ENCODE data around the gene LONRF2. TPM values are rescaled to one million over a fixed set of nuclear protein-coding genes. Genes with fewer than 3 reads are reported as not detected.

The LONRF2 gene
- total RNA-seq, 1 donor from 2014 or later = not detected

DNA sequence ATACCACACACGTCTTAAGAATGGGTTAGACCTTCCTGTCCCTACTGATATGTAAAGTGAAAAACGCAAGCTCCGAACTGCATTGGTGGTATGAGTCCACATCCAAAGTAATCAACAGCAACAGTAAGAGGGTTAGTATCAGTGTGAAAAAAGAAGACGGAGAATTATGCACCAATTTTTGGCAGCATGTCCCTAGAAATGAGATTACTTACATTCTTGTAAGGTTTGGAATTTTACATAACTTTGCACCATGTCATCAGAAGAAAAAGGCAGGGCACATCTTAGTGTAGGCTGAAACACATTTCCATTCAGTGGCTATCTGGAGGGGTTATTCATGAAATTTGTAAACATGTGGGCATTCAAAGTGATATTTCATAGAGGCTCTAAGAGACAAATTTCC lies 88.2 kb downstream of the LONRF2 start:
- DNase-seq = no peak

DNA sequence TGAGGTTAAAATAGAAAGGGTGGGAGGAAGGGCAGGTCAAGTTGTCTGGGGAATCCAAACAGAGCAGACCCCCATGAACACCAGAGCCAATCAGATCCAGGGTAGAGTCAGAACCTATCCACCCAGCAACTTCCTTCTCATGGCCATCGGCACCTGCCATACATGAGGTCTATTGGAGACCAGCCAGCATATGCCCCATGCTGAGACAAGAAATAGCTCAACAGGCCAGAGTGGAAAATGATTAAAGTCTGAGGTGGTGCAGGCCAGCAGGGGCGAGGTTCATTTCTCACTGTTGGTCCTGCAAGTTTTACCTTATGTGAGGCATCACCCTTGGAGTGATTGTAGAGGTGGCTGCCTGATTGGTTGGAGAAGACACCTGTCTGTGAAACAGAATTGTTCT lies 89.2 kb downstream of the LONRF2 start:
- no peak for DNase-seq

DNA sequence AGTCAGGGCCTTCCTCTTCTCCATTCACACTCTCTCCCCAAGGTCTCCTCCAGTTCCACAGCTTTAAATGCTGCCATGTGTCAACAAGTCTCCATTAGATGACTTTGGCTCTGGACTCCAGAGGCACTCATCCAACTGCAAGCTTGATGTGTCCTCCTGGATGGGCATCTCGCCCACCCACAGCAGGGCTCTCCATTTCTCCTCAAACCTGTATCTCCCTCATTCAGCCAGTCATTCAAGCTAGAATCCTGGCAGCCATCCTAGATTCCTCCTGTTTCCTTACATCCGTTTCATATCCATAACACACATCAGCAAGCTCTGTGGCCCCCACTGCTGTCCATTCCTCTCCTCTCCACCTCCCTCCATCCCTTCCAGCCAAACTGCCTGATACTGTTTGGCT lies 91.5 kb downstream of the LONRF2 start:
- no peak for DNase-seq

DNA sequence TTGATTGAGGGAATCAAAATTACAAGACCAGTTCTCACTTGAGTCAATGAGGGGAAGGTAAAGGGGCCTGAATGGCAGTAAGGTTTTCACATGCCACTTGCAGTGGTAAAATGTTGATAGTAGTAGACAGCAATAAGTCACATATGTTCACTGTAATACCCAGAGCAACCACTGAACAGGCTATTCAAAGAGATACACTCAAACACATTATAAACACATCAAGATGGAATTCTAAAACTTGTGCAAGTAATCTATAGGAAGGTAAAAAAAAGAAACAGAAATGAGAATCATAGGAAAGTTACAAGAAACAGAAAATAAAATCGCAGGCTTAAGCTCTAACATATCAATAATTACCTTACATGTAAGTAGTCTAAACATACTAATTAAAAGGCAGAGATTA lies 93.3 kb downstream of the LONRF2 start:
- no peak for DNase-seq

DNA sequence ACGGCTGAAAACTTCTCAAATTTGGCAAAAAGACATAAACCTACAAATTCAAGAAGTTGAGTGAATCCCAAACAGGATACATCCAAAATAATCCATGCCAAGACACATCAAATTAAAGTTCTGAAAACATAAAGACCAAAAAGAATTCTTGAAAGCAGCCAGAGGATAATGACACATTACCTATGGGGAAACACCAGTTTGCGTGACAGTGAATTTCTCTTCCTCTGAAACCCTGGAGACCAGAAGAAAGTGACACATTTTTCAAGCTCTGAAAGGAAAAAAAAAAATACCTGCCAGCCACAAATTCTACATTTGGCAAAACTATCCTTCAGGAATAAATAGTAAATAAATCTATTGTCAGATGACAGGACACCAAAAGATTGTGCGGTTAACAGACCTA lies 93.9 kb downstream of the LONRF2 start:
- no peak for DNase-seq

DNA sequence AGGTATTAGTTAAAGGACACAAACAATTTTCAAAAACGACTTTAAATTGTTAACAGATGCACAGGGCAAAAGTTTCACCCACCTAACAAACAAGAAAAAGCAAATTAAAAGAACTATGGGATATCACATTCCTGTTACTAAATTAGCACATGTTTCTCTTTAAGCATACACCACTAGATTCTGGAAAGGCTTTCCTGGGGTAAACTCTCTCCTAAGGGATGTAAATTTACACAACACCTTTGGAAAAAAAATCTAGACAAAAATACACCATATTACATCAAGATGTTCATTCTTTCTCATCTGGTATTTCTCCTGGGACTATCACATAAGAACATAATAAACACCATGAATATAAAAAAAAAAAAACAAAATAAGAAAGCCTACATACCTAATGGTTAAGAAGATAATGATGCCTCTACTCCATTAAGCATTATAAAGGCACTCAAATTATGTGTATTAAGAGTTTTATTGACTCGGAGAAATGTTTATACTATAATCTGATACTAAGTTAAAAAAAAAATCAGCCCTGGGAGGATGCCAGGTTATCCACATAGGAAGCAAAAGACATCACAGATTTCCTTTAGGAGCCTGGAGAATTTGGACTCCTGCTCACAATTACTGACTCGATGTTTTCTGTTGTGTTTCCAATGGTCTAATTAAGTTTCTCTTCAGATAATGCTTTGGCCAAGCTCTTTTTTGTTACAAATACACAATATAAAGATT lies 97.2 kb downstream of the LONRF2 start:
- no peak for DNase-seq

DNA sequence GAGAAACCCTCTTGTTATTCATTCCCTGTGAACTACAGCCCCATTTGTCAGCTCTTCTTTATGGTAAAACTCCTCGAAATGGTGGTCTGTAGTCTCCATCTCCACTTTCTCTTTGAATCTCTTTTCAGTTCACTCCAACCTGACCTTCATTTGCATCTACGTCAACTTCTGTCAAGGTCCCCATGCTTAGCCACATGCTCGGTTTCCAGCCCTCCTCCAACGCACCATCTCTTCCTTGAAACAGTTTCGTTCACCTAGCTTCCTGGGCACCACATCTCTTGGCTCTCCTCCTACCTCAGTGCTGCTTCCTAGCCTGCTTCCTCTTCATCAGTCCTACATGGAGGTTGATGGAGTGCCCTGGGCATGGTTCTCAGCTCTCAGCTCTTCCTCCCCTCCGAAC lies 98.8 kb downstream of the LONRF2 start:
- no peak for DNase-seq

Other genes starting within 250 kb of the LONRF2 start
- 0.05 TPM in 1 of 2 replicates, not detected in the other for gene AFF3, start 179.9 kb downstream of the LONRF2 start, total RNA-seq
- 12.2 and 12.6 TPM in 2 replicates for gene CHST10, start 95.2 kb upstream of the LONRF2 start, total RNA-seq
- gene NMS, start 148.0 kb upstream of the LONRF2 start, total RNA-seq = not detected in 2 replicates
- 16.2 and 20.3 TPM in 2 replicates for gene PDCL3, start 240.5 kb upstream of the LONRF2 start, total RNA-seq